Breast epithelium (tissue), 3 donors: ENCODE results near the gene EGR4.

Source experiments
- POLR2A ChIP-seq: fragments of 450-650 bp; IDR thresholded peaks from one replicate; pipeline ENCODE4 v1.6.1; 2016; ENCODE audit warnings: antibody characterized with exemption, mild to moderate bottlenecking, moderate library complexity
- POLR2AphosphoS5 ChIP-seq, 3 donors: sonication (generic); formaldehyde crosslinking; IDR thresholded peaks; one replicate each; pipeline ENCODE4 v1.6.1; 2017; ENCODE audit warnings: antibody characterized with exemption in 3 of 3
- TF ChIP-seq, protein P1 (sequence below), 3 donors: fragments of 450-650 bp; IDR thresholded peaks; one replicate each; pipeline ENCODE4 v1.5.1; 2016 to 2017; ENCODE audit warnings: antibody characterized with exemption in 3 of 3, mild to moderate bottlenecking in 3 of 3, moderate library complexity in 3 of 3

DNA sequence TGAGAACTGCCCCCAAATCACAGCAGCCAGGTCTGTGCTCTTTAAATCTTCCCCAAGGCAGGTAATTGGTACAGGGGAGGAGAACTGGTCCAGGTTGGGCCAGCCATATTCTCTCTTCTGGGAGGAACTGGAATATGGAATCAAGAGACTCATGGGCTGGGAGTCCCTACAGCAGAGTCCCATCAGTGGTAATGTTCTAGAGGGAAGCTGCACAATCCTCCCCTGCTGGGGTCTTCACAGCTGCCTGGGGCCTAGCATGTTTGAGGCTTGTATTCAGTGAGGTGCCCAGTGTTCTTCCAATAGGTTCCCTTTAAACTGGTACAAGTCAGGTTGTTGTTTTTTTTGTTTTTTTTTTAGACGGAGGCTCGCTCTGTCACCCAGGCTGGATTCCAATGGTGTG, 21.1 kb upstream of the EGR4 start:
- TF ChIP-seq, protein P1, sequence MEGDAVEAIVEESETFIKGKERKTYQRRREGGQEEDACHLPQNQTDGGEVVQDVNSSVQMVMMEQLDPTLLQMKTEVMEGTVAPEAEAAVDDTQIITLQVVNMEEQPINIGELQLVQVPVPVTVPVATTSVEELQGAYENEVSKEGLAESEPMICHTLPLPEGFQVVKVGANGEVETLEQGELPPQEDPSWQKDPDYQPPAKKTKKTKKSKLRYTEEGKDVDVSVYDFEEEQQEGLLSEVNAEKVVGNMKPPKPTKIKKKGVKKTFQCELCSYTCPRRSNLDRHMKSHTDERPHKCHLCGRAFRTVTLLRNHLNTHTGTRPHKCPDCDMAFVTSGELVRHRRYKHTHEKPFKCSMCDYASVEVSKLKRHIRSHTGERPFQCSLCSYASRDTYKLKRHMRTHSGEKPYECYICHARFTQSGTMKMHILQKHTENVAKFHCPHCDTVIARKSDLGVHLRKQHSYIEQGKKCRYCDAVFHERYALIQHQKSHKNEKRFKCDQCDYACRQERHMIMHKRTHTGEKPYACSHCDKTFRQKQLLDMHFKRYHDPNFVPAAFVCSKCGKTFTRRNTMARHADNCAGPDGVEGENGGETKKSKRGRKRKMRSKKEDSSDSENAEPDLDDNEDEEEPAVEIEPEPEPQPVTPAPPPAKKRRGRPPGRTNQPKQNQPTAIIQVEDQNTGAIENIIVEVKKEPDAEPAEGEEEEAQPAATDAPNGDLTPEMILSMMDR (IDR thresholded peaks at IDR 0.05) = no peak
- TF ChIP-seq POLR2A (no peak), POLR2AphosphoS5 (IDR thresholded peaks at IDR 0.05) (no peak)
